SH-SY5Y (cell line): ENCODE results near the gene GUK1.

ENCODE experiments used
- GATA2 ChIP-seq: IDR thresholded peaks from 2 replicates; pipeline ENCODE4 v1.6.1; 2011; ENCODE audit warnings: mild to moderate bottlenecking, low read depth, low read length
- GATA3 ChIP-seq: IDR thresholded peaks from 2 replicates; pipeline ENCODE4 v1.6.1; 2011; ENCODE audit warnings: low read depth, mild to moderate bottlenecking, low read length, moderate library complexity

GRCh38 chr1:228101994-228102790 lies 37.9 kb upstream of the GUK1 start:
- TF ChIP-seq GATA3 (no peak), GATA2 (no peak)
